NCI-H2196 treated with DMSO at 0.1 percent for 48 hours (cell line): ENCODE measurements around the gene F8.
A peak's percentile ranks its signal among the peaks of the same experiment; 100 is the strongest.
"Not testable (repeated sequence)": the region's sequence is repeated elsewhere in the genome, so short reads cannot be mapped to it uniquely, and the experiment has no call there.

Source experiments
- DNase-seq: peaks from one replicate; lab custom pipeline; 2025; ENCODE audit not compliant: unreplicated experiment; lab: John Stamatoyannopoulos, UW

Gene F8

DNA sequence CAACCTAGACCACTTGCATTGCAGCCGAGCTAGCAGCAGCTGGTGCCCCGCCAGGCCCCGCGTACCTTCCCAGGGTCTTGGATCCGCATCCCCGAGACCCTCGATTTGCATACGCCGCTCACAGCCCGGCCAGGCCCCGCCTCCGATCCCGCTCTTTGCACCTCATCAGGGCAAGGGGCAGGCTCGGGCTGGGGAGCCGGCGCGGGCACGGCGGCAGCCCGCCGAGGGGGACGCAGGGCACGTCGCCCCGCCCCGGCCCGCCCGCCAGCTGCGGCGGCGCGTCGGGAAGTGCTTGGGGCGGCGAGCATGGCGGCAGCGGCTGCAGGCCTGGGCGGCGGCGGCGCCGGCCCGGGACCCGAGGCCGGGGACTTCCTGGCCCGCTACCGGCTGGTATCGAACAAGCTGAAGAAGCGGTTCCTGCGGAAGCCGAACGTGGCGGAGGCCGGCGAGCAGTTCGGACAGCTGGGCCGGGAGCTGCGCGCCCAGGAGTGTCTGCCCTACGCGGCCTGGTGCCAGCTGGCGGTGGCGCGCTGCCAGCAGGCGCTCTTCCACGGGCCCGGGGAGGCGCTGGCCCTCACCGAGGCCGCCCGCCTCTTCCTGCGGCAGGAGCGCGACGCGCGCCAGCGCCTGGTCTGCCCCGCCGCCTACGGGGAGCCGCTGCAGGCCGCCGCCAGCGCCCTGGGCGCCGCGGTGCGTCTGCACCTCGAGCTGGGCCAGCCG is 136.3 kb downstream of the F8 start, which contains the start of gene F8A1:
Gene F8A1, plus strand, starts transcription at position 287 of the 720 bp plus-strand sequence. Its CDS starts 20 bp downstream, at position 307.
- not testable (repeated sequence) for DNase-seq

DNA sequence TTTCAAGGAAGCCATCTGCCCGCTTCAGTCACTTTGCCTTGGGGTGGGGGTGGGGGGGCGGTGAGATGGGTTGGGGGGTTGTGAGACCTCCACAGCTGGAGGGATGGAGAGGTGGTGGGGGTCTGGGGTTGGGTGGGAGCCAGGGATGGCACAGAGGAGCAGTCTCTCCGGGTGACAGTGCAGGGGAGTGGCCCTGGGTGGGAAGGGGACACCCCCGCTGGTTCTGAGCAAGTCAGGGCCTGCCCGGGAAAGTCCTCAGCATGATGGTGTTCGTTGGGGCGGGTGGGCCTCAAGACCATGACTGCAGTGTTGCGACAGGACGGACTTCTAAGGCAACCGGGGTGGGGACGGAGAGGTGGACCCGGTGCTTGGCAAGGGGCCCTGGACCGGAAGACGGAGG is 137.0 kb downstream of the F8 start:
- not testable (repeated sequence) for DNase-seq

DNA sequence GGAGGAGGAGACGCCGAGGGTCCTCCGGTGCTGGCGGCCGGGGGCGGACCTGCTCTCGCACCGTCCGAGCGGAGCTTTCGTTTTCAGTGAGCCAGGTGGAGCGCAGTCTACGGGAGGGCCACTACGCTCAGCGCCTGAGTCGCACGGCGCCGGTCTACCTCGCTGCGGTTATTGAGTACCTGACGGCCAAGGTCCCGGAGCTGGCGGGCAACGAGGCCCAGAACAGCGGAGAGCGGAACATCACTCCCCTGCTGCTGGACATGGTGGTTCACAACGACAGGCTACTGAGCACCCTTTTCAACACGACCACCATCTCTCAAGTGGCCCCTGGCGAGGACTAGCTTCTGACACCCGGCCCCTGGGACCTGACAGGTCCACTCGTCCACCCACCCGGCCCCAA is 137.5 kb downstream of the F8 start:
- DNase-seq: not testable (repeated sequence)

DNA sequence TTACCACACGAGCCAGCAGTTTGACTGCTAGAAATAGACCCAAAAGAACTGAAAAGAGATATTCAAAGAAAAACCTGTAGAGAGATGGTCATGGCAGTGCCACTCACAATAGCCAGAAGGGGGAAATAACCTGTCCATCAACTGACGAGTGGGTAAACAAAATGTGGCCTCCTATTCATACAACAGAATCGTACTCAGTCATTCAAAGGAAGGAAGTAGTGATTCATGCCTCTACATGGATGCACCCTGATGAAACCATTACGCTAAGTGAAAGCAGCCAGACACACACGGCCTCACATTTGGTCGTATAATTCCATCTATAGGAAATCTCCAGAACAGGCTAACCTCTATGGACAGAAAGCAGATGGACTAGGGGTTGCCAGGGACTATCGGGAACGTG is 138.5 kb downstream of the F8 start:
- DNase-seq: not testable (repeated sequence)

DNA sequence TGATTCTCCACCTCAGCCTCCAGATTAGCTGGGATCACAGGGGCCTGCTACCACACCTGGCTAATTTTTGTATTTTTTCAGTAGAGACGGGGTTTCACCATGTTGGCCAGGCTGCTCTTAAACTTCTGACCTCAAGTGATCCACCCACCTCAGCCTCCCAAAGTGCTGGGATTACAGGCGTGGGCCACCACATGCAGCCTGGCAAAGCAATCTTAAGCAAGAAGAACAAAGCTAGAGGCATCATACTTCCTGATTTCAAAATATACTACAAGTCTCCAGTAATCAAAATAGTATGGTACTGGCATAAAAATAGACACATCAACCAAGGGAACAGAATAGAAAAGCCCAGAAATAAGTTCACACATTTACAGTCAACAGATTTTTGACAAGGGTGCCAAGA is 149.2 kb downstream of the F8 start:
- DNase-seq: no peak

DNA sequence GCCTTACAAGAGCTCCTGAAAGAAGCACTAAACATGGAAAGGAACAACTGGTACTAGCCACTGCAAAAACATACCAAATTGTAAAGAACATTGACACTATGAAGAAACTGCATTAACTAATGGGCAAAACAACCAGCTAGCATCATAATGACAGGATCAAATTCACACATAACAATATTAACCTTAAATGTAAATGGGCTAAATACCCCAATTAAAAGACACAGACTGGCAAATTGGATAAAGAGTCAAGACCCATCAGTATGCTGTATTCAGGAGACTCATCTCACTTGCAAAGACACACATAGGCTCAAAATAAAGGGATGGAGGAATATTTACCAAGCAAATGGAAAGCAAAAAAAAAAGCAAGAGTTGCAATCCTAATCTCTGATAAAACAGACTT is 154.0 kb downstream of the F8 start:
- not testable (repeated sequence) for DNase-seq

DNA sequence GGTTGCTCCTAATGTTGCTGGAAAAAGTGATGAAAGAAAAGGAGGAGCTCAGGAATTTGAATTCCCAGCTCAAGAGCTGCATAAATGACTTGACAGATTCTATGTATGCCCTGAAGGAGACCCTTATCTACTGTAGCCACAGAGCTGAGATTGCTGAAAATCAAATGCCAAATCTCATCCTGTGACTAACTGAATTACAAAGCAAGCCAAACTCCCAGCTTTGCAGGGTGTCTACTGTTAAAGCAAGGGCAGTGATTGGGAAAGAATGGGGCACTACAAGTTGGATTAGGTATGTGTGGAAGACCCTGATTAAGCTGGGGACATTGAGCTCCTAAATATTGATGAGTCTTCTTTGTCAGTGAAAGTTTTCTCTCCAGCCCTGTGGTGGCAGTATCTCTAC is 167.3 kb downstream of the F8 start:
- no peak for DNase-seq

DNA sequence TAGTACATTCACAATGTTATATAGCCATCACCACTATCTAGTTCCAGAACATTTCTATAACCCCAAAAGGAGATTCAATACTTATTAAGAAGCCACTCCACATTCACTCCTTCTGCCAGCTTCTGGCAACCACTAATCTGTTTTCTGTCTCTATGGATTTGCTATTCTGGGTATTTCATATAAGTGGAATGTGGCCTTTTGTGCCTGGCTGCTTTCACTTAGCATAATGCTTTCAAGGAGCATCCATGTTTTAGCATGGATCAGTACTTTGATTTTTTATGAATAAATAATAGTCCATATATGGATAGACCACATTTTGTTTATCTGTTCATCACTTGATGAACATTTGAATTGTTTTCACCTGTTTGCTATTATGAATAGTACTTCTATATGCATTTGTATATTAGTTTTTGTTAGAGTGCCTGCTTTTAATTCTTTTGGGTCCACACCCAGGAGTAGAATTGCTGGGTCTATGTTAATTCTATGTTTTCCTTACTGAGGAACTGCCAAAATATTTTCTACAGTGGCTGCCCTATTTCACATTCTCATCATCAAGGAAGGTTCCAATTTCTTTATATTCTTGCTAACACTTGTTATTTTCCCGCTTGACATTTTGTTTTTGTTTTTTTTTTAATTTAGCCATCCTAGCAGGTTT is 171.4 kb downstream of the F8 start:
- DNase-seq: no peak

DNA sequence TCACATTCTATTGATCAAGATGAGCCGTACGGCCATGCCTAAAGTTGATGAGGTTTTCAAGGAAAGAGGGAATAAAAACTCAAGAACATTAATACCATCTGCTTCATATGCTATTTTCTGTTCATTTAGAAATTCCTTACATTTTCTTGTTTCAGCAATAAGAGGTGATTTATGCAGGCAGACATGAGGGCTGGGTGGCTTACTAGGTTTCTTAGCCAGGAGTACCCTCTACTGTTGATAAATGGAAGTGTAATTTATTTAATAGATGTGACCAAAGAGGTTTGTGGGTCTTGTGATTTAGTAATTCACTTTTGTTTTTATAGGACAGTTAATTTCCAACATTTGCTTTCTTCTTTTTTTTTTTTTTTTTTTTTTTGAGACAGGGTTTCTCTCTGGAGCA is 181.7 kb downstream of the F8 start:
- peak; percentile 0 for DNase-seq

DNA sequence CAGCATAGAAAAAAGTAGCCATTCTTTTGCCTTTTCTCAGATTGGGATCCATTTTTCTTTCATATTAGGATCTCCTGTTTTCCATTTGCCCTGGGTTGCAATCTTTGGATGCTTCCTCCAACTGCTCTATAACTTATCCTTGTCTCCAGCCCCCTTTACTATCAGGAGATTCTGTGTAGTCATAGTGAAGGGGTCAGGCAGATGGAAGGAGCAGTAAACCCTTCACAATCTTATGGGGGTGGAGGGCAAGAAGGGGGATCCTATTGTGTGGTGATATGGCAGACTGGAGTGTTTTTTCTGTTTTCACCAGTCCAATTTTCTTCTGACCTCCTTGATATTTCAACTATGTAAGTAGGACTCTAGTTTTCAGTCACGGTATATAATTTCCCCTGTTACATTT is 186.4 kb downstream of the F8 start:
- no peak for DNase-seq

DNA sequence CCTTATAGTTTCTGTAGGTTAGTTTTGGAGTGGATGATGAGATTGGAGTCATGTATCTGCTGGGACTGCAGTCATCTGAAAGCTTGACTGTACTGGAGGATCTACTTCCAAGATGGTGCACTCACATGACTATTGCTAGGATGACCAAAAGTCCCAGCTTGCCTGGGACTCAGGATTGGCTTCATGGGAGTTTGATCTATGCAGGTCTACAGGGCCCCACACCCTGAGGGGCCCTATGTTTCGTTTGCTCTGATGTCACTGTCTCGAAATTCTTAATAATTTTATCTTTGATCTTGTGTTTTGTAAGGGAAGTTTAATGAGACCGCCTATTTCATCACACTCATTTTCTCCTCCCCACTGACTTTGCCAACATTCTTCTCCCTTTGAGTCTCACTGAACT is 188.0 kb downstream of the F8 start, which contains the start of gene SMIM9:
Gene SMIM9, minus strand, starts transcription at position 101 of the 400 bp plus-strand sequence. CDS start 3,806 bp downstream, outside the sequence.
- DNase-seq: no peak

DNA sequence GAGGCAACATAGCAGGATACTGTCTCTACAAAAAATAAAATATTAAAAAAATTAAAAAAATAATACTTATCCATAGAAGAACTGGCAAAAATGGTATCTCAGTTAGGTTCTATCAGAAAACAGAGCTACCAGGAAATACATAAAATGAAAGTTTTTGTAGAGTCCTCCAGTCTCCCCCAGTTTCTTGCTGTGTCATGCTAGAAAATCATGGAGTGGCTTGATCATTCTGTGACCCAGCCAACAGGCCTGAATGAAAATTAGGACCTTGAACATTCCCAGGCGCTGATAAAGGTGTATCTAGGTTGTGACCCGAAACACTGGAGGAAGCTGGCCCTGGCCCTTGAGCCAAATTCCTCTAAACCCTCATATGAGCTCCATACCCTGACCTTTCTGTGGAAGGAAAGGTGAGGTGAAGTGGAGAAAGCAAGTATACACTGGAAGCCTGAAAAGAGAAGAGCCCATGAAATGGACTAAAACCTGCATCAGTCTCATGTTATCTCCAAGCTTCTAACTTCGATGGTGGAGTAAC is 188.7 kb downstream of the F8 start:
- DNase-seq: no peak

DNA sequence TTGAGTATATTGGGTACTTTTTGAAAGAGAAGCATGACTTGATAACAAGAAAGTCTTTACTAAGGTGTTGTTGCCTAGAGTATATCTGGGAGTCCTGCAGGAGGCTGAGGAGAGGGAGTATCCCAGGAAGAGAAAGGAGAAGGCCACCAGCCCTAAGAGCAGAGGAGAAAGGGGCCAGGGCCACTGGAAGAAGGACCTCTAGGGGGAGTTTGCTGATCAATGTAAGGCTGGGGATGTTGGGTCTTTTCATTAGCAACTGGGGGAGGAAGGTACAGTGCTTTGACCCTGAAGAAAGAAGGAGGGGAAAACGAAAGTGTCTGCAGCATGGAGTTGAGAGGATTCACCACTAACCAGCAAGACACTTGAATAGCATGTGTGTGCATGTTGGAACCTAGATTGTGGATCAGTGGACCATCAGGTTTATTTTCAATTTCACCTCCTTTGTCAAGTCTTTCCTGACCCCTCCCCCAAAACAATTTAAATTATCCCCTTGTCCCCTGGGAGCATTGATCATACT is 192.5 kb downstream of the F8 start:
- DNase-seq: no peak

DNA sequence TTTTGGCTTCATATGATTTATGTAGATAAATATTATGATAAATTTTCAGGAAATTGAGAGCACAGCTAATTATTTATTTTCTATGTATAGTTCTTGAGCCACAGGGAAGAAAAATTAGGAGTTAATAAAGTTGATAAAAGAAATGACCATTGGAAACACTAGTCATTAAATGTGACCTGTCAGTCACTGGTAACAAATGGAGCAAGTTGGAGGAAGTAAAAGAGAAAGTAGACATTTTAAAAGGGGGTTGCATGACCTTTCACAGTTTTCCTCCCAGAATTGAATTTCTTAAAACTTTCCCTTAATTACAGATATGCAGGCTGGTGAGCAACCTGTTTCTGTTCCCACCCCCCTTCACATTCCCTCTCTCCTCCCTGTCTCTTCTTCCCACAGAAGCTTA is 193.4 kb downstream of the F8 start:
- DNase-seq: no peak

DNA sequence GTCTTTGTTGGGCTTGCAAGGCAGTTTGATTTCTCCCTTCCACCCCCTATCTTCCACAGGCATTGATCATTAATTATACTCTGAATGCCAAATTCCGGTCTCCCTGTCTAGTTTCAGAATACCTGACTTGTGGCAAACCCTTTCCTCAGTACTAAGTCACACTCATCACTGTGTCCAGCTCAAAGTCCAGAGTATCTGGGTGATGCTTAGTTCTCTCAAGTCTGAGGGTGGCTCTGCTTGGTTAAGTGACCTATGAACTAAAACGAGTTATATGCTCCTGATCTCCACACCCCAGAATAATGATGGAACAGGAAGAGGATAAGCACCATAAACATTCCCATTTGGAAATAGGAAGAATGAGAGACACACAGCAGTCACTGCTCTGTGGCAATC is 194.5 kb downstream of the F8 start:
- DNase-seq: no peak

DNA sequence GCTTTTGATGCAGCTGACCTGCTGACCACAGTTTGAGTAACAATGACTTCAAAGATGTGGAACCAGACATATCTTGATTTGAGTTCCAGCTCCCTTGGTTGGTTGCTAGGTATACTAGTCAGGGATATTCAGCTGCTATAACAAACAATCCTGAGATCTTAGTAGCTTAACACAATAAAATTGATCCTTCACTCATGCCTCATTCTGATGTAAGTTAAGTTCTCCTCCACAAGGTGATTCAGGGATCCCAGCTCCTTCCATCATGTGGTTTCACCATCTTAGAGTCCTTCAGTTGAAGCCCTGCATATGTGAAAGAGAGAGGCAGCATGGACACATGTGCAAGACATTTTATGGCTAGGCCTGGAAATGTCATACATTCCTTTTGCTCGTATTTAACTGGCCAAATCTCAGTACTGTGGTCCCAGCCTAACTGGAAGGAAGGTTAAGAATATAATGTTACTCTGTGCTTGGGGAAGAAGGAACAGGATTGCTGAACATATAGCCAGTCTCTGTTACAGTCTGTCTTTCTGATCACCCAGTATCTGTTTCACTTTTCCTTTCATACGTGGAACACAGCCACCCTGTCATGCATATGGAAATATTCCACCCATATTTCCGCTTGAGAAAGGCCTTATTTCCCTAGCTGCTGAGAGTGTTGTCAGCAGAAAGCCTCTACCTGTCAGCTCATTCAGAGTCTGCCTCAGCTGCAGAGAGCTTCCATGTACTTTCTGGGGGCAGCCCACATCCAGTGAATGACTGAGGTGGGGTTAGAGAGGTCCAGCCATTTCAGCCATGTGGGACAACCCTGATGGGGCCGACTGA is 195.1 kb downstream of the F8 start:
- DNase-seq: no peak

DNA sequence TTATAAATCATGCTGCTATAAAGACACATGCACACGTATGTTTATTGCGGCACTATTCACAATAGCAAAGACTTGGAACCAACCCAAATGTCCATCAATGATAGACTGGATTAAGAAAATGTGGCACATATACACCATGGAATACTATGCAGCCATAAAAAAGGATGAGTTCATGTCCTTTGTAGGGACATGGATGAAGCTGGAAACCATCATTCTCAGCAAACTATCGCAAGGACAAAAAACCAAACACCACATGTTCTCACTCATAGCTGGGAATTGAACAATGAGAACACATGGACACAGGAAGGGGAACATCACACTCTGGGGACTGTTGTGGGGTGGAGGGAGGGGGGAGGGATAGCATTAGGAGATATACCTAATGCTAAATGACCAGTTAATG is 196.9 kb downstream of the F8 start:
- DNase-seq: not testable (repeated sequence)

DNA sequence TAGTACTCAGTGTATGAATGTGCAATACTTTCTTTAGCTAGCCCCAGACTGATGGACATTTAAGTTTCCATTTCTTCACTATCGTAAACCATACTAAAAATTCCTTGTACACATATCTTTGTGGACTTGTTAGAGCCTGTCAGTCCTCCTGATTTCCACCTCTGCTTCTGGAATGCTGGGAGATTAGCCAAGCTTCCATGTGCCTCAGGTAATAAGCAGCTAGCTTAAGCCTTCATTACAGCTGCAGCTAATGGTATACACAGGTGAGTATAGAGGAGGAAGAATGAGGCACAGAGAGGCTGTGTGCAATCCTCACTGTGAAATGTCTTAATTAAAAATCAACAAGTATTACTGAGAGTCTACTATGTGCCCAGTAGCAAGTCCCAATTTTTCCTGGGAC is 197.9 kb downstream of the F8 start:
- DNase-seq: no peak

DNA sequence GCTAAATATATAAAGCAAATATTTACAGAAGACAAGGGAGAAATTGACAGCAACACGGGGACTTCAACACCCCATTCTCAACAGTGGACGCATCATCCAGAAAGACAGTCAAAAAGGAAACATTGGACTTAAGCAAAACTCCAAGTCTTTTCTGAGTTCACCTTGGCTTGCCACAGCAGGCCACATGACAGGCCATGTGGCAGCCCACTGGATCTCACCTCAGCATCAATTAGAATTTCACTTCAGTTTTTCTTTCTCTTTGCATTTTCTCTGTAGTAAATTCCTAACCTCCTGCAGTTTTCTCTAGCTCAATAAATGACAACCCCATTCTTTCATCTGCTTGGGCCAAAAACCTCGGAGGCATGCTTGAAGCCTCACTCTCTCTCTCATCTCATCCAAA is 200.5 kb downstream of the F8 start:
- no peak for DNase-seq

DNA sequence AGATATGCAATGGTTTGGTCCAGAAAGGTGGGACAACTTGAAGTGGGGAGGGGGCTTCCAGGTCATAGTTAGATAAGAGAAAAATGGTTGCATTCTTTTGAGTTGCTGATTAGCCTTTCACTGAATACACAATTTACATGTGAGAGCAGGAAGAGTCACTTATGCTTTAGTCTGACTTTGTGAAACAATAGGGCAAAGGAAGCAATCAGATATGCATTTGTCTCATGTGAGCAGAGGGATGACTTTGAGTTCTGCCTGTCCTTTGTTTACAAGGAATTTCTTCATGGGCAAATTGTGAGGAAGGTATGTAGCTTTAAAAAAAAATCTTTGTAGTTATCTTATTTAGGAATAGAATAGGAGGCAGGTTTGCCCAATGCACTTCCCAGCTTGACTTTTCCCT is 201.0 kb downstream of the F8 start:
- DNase-seq: no peak

DNA sequence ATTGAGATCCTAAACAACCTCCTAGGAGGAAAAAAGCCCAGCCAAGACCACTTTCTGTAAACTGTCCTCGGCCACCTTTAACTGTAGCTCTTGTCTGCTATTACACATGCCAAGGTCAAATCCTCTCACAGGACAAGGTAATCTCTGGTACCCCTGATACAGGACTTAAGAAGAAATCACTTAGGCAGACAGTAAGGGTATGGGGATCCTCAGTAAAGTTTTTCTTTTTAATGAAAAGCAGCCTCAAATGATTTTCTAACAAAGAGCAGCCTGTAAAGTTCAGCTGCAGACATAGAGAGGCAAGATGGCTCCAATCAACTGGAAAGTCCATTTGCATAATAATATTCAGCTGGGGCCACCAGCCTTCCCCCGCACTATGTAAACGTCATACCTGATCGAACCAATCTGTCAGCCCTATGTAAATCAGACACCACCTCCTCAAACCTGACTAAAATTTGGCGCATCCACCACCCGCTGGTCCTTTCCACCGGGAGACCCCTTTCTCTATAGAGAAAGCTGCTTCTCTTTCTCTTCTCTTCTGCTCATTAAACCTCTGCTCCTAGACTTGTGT is 202.7 kb downstream of the F8 start:
- no peak for DNase-seq
